ENCODE data around the gene RASEF.

Gene RASEF

GRCh38 chr9:83012922-83013838 lies 49.8 kb downstream of the RASEF start:
- no peak for DNase-seq

GRCh38 chr9:83012168-83012921 lies 50.6 kb downstream of the RASEF start:
- DNase-seq: no peak

- DNase-seq: no peak
These were observed 51.3 kb downstream of the RASEF start for GRCh38 chr9:83011611-83012010.

- no peak for DNase-seq
These were observed 55.2 kb downstream of the RASEF start for GRCh38 chr9:83007521-83008300.

- no peak for DNase-seq
These were observed 56.6 kb downstream of the RASEF start for GRCh38 chr9:83006378-83006777.

- DNase-seq: no peak
These were observed 57.0 kb downstream of the RASEF start for GRCh38 chr9:83005963-83006362.

- no peak for DNase-seq
These were observed 57.6 kb downstream of the RASEF start for GRCh38 chr9:83005361-83005760.

- no peak for DNase-seq
These were observed 60.6 kb downstream of the RASEF start for GRCh38 chr9:83002329-83002728.

GRCh38 chr9:83000765-83001164 lies 62.2 kb downstream of the RASEF start:
- no peak for DNase-seq

GRCh38 chr9:82998409-82998808 lies 64.5 kb downstream of the RASEF start:
- no peak for DNase-seq

- DNase-seq: no peak
These were observed 65.3 kb downstream of the RASEF start for GRCh38 chr9:82997476-82998140.

- DNase-seq: no peak
These were observed 66.0 kb downstream of the RASEF start for GRCh38 chr9:82996941-82997340.

GRCh38 chr9:82993856-82994605 lies 68.9 kb downstream of the RASEF start:
- DNase-seq: no peak

GRCh38 chr9:82991671-82992070 lies 71.3 kb downstream of the RASEF start:
- no peak for DNase-seq

- DNase-seq: no peak
These were observed 73.0 kb downstream of the RASEF start for GRCh38 chr9:82989929-82990328.

GRCh38 chr9:82988488-82988887 lies 74.5 kb downstream of the RASEF start:
- no peak for DNase-seq

GRCh38 chr9:82987370-82988189 lies 75.4 kb downstream of the RASEF start:
- DNase-seq: no peak

- no peak for DNase-seq
These were observed 81.4 kb downstream of the RASEF start for GRCh38 chr9:82981552-82981951.

GRCh38 chr9:82975176-82975575 lies 87.8 kb downstream of the RASEF start:
- no peak for DNase-seq

- DNase-seq: no peak
These were observed 90.5 kb downstream of the RASEF start for GRCh38 chr9:82972446-82972845.

GRCh38 chr9:82970359-82970758 lies 92.6 kb downstream of the RASEF start:
- DNase-seq: no peak
